Measurements from ENCODE around the gene MADCAM1.

Gene MADCAM1

GRCh38 chr19:497869-498510 is 1.7 kb downstream of the MADCAM1 start:
- H3K36me3 ChIP-seq (ENCODE audit: insufficient read depth, low read length): no peaks in the 10 kb centered on the region
- TF ChIP-seq EZH2phosphoT487 (IDR thresholded peaks at IDR 0.05; ENCODE audit: borderline replicate concordance): no peak
- H3K4me1 ChIP-seq (ENCODE audit: insufficient read depth, low read length, poor library complexity, severe bottlenecking): no peaks in the 10 kb centered on the region
- H3K4me3 ChIP-seq (ENCODE audit: low read length, poor library complexity, severe bottlenecking): no peak overlapping the region
- H3K9me2 ChIP-seq (replicated peaks; ENCODE audit: low read depth, low read length): no peaks in the 10 kb centered on the region
- H3K27me3 ChIP-seq (ENCODE audit: insufficient read depth, low read length, poor library complexity, severe bottlenecking): no peaks in the 10 kb centered on the region
- H3K4me2 ChIP-seq (ENCODE audit: low read depth, low read length, poor library complexity, severe bottlenecking): no peak overlapping the region
- no peaks in the 10 kb centered on the region for H3K9me3 ChIP-seq (ENCODE audit: insufficient read depth, low read depth, low read length)
- no peak overlapping the region for H3K9ac ChIP-seq (ENCODE audit: low read depth, low read length, poor library complexity, severe bottlenecking)
- H3F3A ChIP-seq (ENCODE audit: low read depth): no peaks in the 10 kb centered on the region
- H4K20me1 ChIP-seq (ENCODE audit: insufficient read depth, low read length, poor library complexity, severe bottlenecking): no peaks in the 10 kb centered on the region
- H2AFZ ChIP-seq (ENCODE audit: low read length): no peak overlapping the region
- H3K79me2 ChIP-seq (ENCODE audit: insufficient read depth, low read length): no peaks in the 10 kb centered on the region

- no peak overlapping the region for H3K4me3 ChIP-seq (ENCODE audit: low read length, poor library complexity, severe bottlenecking)
- no peak overlapping the region for H3K4me2 ChIP-seq (ENCODE audit: low read depth, low read length, poor library complexity, severe bottlenecking)
- no peaks in the 10 kb centered on the region for H3K9me2 ChIP-seq (replicated peaks; ENCODE audit: low read depth, low read length)
- no peaks in the 10 kb centered on the region for H4K20me1 ChIP-seq (ENCODE audit: insufficient read depth, low read length, poor library complexity, severe bottlenecking)
- no peaks in the 10 kb centered on the region for H3K9me3 ChIP-seq (ENCODE audit: insufficient read depth, low read depth, low read length)
- no peaks in the 10 kb centered on the region for H3K27me3 ChIP-seq (ENCODE audit: insufficient read depth, low read length, poor library complexity, severe bottlenecking)
- no peak overlapping the region for H3K9ac ChIP-seq (ENCODE audit: low read depth, low read length, poor library complexity, severe bottlenecking)
- no peak overlapping the region for H2AFZ ChIP-seq (ENCODE audit: low read length)
- no peaks in the 10 kb centered on the region for H3K36me3 ChIP-seq (ENCODE audit: insufficient read depth, low read length)
- no peaks in the 10 kb centered on the region for H3K79me2 ChIP-seq (ENCODE audit: insufficient read depth, low read length)
- TF ChIP-seq CTCF (conservative IDR thresholded peaks at IDR 0.05; ENCODE audit: low read length) (no peak), EZH2phosphoT487 (IDR thresholded peaks at IDR 0.05; ENCODE audit: borderline replicate concordance) (no peak)
- H3F3A ChIP-seq (ENCODE audit: low read depth): no peaks in the 10 kb centered on the region
- H3K4me1 ChIP-seq (ENCODE audit: insufficient read depth, low read length, poor library complexity, severe bottlenecking): no peaks in the 10 kb centered on the region
Measured at GRCh38 chr19:498511-498891, 2.2 kb downstream of the MADCAM1 start.

- no peaks in the 10 kb centered on the region for H3K36me3 ChIP-seq (ENCODE audit: insufficient read depth, low read length)
- no peaks in the 10 kb centered on the region for H3K9me2 ChIP-seq (replicated peaks; ENCODE audit: low read depth, low read length)
- no peaks in the 10 kb centered on the region for H3K27me3 ChIP-seq (ENCODE audit: insufficient read depth, low read length, poor library complexity, severe bottlenecking)
- no peak overlapping the region for H2AFZ ChIP-seq (ENCODE audit: low read length)
- H3K9me3 ChIP-seq (ENCODE audit: insufficient read depth, low read depth, low read length): no peaks in the 10 kb centered on the region
- TF ChIP-seq CTCF (conservative IDR thresholded peaks at IDR 0.05; ENCODE audit: low read length): no peak
- no peak for TF ChIP-seq EZH2phosphoT487 (IDR thresholded peaks at IDR 0.05; ENCODE audit: borderline replicate concordance)
- H3K9ac ChIP-seq (ENCODE audit: low read depth, low read length, poor library complexity, severe bottlenecking): no peak overlapping the region
- no peak overlapping the region for H3K4me3 ChIP-seq (ENCODE audit: low read length, poor library complexity, severe bottlenecking)
- H4K20me1 ChIP-seq (ENCODE audit: insufficient read depth, low read length, poor library complexity, severe bottlenecking): no peaks in the 10 kb centered on the region
- H3K4me2 ChIP-seq (ENCODE audit: low read depth, low read length, poor library complexity, severe bottlenecking): no peak overlapping the region
- H3F3A ChIP-seq (ENCODE audit: low read depth): no peaks in the 10 kb centered on the region
- no peaks in the 10 kb centered on the region for H3K4me1 ChIP-seq (ENCODE audit: insufficient read depth, low read length, poor library complexity, severe bottlenecking)
- H3K79me2 ChIP-seq (ENCODE audit: insufficient read depth, low read length): no peaks in the 10 kb centered on the region
Measured at GRCh38 chr19:498977-499623, 2.8 kb downstream of the MADCAM1 start.
